Lower leg skin (tissue), 3 donors: ENCODE measurements around the gene RABGAP1.

Experiments
- CTCF ChIP-seq, 3 donors: fragments of 450-650 bp; IDR thresholded peaks; one replicate each; pipeline ENCODE4 v1.5.1; 2016; ENCODE audit warnings: antibody characterized with exemption in 3 of 3, mild to moderate bottlenecking in 3 of 3, moderate library complexity in 2 of 3
- POLR2A ChIP-seq, 2 donors: fragments of 450-650 bp; IDR thresholded peaks; one replicate each; pipeline ENCODE4 v1.6.1; 2016 to 2017; ENCODE audit warnings: antibody characterized with exemption in 2 of 2, mild to moderate bottlenecking in 1 of 2, moderate library complexity in 1 of 2

- no peak for TF ChIP-seq CTCF (IDR thresholded peaks at IDR 0.05)
- TF ChIP-seq POLR2A (IDR thresholded peaks at IDR 0.05) = no peak
Measured at GRCh38 chr9:123035791-123036190, 95.0 kb downstream of the RABGAP1 start.
